Measurements from ENCODE around the gene ENDOV. TPM values are rescaled to one million over a fixed set of nuclear protein-coding genes. Genes with fewer than 3 reads are reported as not detected.

ENDOV gene
- total RNA-seq, 1 experiment from 2014 or later: 45.6 TPM

DNA sequence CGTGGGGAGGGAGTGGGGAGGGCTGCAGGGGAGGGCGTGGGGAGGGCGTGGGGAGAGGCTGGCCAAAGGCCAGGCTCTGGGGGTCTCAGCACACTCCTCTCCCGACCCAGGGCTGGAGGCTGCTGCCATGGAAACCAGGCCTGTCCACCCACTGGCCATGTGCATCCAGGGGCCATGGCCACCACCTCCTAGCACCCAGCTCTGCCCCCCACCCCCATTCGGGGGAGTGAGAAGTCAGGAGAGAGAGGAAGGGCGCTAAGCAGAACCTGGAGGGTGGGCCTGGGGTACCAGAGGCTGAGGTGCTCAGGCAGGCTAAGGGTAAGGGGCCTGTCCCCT lies 29.6 kb downstream of the ENDOV start:
- ChIA-PET RAD21 (ENCODE audit: low non-redundant PET in 1 of 2, low total read pairs in 2 of 2, uncharacterized antibody in 2 of 2, unreplicated experiment in 2 of 2) (no interaction called here), CTCF (no interaction called here)
- peaks cover 0 to 13% of the 10 kb centered on the region in 2 experiments; a peak in 1 of 4 replicates for H3K4me1 ChIP-seq (ENCODE audit: control insufficient read depth in 1 of 2, insufficient read depth in 2 of 2, low read length in 2 of 2)

DNA sequence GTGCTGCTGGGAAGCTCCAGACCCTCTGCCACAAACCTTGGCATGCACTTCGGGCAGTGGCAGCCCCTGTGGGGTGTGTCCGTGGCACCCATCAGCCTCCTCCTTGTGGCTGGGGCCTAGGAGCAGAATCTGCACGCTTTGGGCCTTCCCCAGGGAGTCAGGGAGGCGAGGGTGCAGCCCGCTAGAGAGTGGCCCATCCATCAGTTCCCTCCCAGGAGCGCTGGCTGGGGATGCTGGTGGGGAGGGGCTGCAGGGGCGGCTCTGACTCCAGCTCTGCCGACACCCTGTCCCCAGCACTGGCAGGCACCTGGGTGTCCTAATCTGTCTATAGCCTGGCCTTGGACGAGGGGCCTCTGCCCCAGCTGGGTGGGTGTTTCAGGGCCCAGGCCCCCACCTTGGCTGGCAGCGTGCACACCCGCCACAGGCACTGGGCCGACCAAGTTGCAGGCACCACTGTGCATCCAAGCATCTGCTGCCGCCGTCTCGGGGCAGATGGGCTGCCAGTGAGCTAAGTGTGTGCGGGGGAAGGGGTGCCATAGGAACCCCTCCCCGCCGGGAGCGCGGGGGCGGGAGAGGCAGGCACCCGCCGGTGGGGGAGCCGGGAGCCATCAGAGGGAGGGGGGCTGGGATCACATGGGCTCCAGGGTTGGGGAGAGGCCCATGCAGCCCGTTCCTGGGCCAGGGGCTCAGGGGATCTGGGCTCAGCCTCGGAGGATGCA lies 30.2 kb downstream of the ENDOV start:
- Histone ChIP-seq H3K36me3 (ENCODE audit: control insufficient read depth in 1 of 2, insufficient read depth in 2 of 2, low read length in 2 of 2) (no peaks in the 10 kb centered on the region), H3K27me3 (ENCODE audit: insufficient read depth, low read length) (peaks cover 3% of the 10 kb centered on the region; the same call in 1 of the 2 replicates), H3K4me2 (ENCODE audit: low read length) (no peak overlapping the region), H4K20me1 (ENCODE audit: insufficient read depth) (no peaks in the 10 kb centered on the region), H2AFZ (ENCODE audit: low read depth, low read length, poor library complexity, severe bottlenecking) (no peak overlapping the region), H3K4me1 (ENCODE audit: control insufficient read depth in 1 of 2, insufficient read depth in 2 of 2, low read length in 2 of 2) (peaks cover 0 to 13% of the 10 kb centered on the region in 2 experiments; a peak in 1 of 4 replicates), H3K79me2 (ENCODE audit: insufficient read depth, low read length) (no peaks in the 10 kb centered on the region), H3K9me3 (ENCODE audit: control insufficient read depth in 1 of 2, insufficient read depth in 1 of 2, low read depth in 1 of 2, low read length in 2 of 2) (no peaks in the 10 kb centered on the region), H3K9me2 (ENCODE audit: insufficient read depth) (no peaks in the 10 kb centered on the region), H3K4me3 (replicated peaks in 1 of 2; ENCODE audit: low read depth in 1 of 2, low read length in 2 of 2) (no peak overlapping the region), H3K9ac (ENCODE audit: low read length) (no peak overlapping the region), H3K27ac (ENCODE audit: low read depth, low read length) (no peak overlapping the region)
- POLR2A ChIA-PET: interaction anchor here (2.0 kb wide), 1 partner anchor 10 kb away, joined by 5 read pairs; no protein-coding TSS in a partner anchor
- CTCF ChIA-PET: no interaction called here
- RAD21 ChIA-PET (ENCODE audit: low non-redundant PET in 1 of 2, low total read pairs in 2 of 2, uncharacterized antibody in 2 of 2, unreplicated experiment in 2 of 2): no interaction called here
- ATAC-seq (no peak), DNase-seq (ENCODE audit: low read depth, low spot score) (no peak)
- intact Hi-C loops (cut with micrococcal nuclease): no loop called here
- no TSS peak for BruUV-seq (replicated peaks)
- TF ChIP-seq JUND (IDR thresholded peaks at IDR 0.05) (no peak), EZH2 (IDR thresholded peaks at IDR 0.05) (no peak), POLR2AphosphoS5 (IDR thresholded peaks at IDR 0.05; ENCODE audit: low read depth, low read length) (no peak), POLR2A (IDR thresholded peaks at IDR 0.05; ENCODE audit: borderline replicate concordance, extremely low read depth, insufficient read depth, insufficient read length) (no peak), YY1 (IDR thresholded peaks at IDR 0.05; ENCODE audit: extremely low read depth, insufficient replicate concordance, low read depth, low read length) (no peak), ELF1 (IDR thresholded peaks at IDR 0.05; ENCODE audit: borderline replicate concordance, low read depth) (no peak), EGR1 (IDR thresholded peaks at IDR 0.05; ENCODE audit: low read depth) (no peak), SRF (IDR thresholded peaks at IDR 0.05; ENCODE audit: low read depth) (no peak), CEBPB (IDR thresholded peaks at IDR 0.05; ENCODE audit: low read depth) (no peak), ZFX (IDR thresholded peaks at IDR 0.05) (no peak), SP1 (IDR thresholded peaks at IDR 0.05; ENCODE audit: low read depth) (no peak), SIN3A (IDR thresholded peaks at IDR 0.05; ENCODE audit: low read depth) (no peak)
- TF ChIP-seq, protein P1, sequence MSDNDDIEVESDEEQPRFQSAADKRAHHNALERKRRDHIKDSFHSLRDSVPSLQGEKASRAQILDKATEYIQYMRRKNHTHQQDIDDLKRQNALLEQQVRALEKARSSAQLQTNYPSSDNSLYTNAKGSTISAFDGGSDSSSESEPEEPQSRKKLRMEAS (IDR thresholded peaks at IDR 0.05): no peak
- TF ChIP-seq, protein P2, sequence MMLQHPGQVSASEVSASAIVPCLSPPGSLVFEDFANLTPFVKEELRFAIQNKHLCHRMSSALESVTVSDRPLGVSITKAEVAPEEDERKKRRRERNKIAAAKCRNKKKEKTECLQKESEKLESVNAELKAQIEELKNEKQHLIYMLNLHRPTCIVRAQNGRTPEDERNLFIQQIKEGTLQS (IDR thresholded peaks at IDR 0.05): no peak
- TF ChIP-seq, protein P3, sequence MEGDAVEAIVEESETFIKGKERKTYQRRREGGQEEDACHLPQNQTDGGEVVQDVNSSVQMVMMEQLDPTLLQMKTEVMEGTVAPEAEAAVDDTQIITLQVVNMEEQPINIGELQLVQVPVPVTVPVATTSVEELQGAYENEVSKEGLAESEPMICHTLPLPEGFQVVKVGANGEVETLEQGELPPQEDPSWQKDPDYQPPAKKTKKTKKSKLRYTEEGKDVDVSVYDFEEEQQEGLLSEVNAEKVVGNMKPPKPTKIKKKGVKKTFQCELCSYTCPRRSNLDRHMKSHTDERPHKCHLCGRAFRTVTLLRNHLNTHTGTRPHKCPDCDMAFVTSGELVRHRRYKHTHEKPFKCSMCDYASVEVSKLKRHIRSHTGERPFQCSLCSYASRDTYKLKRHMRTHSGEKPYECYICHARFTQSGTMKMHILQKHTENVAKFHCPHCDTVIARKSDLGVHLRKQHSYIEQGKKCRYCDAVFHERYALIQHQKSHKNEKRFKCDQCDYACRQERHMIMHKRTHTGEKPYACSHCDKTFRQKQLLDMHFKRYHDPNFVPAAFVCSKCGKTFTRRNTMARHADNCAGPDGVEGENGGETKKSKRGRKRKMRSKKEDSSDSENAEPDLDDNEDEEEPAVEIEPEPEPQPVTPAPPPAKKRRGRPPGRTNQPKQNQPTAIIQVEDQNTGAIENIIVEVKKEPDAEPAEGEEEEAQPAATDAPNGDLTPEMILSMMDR (IDR thresholded peaks at IDR 0.05 in 2 of 3, conservative IDR thresholded peaks at IDR 0.05 in 1 of 3; ENCODE audit: borderline replicate concordance in 1 of 3, insufficient read depth in 1 of 3, low read depth in 2 of 3, low read length in 2 of 3): no peak

More for the DNA sequence above, 29.6 kb downstream of the ENDOV start:
- no peak overlapping the region for H3K4me2 ChIP-seq (ENCODE audit: low read length)
- H3K36me3 ChIP-seq (ENCODE audit: control insufficient read depth in 1 of 2, insufficient read depth in 2 of 2, low read length in 2 of 2): no peaks in the 10 kb centered on the region
- H4K20me1 ChIP-seq (ENCODE audit: insufficient read depth): no peaks in the 10 kb centered on the region
- no peak overlapping the region for H3K4me3 ChIP-seq (replicated peaks in 1 of 2; ENCODE audit: low read depth in 1 of 2, low read length in 2 of 2)
- H3K9me3 ChIP-seq (ENCODE audit: control insufficient read depth in 1 of 2, insufficient read depth in 1 of 2, low read depth in 1 of 2, low read length in 2 of 2): no peaks in the 10 kb centered on the region
- TF ChIP-seq EZH2 (IDR thresholded peaks at IDR 0.05) (no peak), FOSL1 (IDR thresholded peaks at IDR 0.05; ENCODE audit: low read depth) (no peak), POLR2AphosphoS5 (IDR thresholded peaks at IDR 0.05; ENCODE audit: low read depth, low read length) (no peak)
- TF ChIP-seq, protein P4, sequence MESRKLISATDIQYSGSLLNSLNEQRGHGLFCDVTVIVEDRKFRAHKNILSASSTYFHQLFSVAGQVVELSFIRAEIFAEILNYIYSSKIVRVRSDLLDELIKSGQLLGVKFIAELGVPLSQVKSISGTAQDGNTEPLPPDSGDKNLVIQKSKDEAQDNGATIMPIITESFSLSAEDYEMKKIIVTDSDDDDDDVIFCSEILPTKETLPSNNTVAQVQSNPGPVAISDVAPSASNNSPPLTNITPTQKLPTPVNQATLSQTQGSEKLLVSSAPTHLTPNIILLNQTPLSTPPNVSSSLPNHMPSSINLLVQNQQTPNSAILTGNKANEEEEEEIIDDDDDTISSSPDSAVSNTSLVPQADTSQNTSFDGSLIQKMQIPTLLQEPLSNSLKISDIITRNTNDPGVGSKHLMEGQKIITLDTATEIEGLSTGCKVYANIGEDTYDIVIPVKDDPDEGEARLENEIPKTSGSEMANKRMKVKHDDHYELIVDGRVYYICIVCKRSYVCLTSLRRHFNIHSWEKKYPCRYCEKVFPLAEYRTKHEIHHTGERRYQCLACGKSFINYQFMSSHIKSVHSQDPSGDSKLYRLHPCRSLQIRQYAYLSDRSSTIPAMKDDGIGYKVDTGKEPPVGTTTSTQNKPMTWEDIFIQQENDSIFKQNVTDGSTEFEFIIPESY (IDR thresholded peaks at IDR 0.05; ENCODE audit: extremely low read depth, insufficient replicate concordance, low read length): no peak
- H3K9me2 ChIP-seq (ENCODE audit: insufficient read depth): no peaks in the 10 kb centered on the region
- DNase-seq (ENCODE audit: low read depth, low spot score) (no peak), ATAC-seq (no peak)
- no TSS peak for BruUV-seq (replicated peaks)
- H2AFZ ChIP-seq (ENCODE audit: low read depth, low read length, poor library complexity, severe bottlenecking): no peak overlapping the region
- no peak overlapping the region for H3K9ac ChIP-seq (ENCODE audit: low read length)
- peaks cover 3% of the 10 kb centered on the region; the same call in 1 of the 2 replicates for H3K27me3 ChIP-seq (ENCODE audit: insufficient read depth, low read length)
- intact Hi-C loops (cut with micrococcal nuclease): no loop called here
- no peaks in the 10 kb centered on the region for H3K79me2 ChIP-seq (ENCODE audit: insufficient read depth, low read length)
- H3K27ac ChIP-seq (ENCODE audit: low read depth, low read length): no peak overlapping the region
- POLR2A ChIA-PET: no interaction called here

Data from HCT116 (cell line).